Cardiac fibroblast (primary cell): ENCODE measurements around the gene STMN3.

Experiments used
- DNase-seq, 2 donors: peaks; one replicate each; pipeline versions ENCODE4 v3.0.0 to v3.0.0-alpha.2; 2010; ENCODE audit warnings: low read depth in 2 of 2
- H3K4me3 ChIP-seq, 2 donors: replicated peaks in 1 of 2; 1 replicate in 1 of 2; 2 replicates in 1 of 2; pipeline ENCODE4 v1.5.1; 2011; ENCODE audit warnings: low read depth in 2 of 2, low read length in 2 of 2, mild to moderate bottlenecking in 2 of 2, moderate library complexity in 1 of 2
- TF ChIP-seq, protein P1 (sequence below): IDR thresholded peaks from one replicate; pipeline ENCODE4 v1.5.1; 2011; ENCODE audit warnings: low read depth, mild to moderate bottlenecking, low read length, inconsistent platforms

Gene STMN3

DNA sequence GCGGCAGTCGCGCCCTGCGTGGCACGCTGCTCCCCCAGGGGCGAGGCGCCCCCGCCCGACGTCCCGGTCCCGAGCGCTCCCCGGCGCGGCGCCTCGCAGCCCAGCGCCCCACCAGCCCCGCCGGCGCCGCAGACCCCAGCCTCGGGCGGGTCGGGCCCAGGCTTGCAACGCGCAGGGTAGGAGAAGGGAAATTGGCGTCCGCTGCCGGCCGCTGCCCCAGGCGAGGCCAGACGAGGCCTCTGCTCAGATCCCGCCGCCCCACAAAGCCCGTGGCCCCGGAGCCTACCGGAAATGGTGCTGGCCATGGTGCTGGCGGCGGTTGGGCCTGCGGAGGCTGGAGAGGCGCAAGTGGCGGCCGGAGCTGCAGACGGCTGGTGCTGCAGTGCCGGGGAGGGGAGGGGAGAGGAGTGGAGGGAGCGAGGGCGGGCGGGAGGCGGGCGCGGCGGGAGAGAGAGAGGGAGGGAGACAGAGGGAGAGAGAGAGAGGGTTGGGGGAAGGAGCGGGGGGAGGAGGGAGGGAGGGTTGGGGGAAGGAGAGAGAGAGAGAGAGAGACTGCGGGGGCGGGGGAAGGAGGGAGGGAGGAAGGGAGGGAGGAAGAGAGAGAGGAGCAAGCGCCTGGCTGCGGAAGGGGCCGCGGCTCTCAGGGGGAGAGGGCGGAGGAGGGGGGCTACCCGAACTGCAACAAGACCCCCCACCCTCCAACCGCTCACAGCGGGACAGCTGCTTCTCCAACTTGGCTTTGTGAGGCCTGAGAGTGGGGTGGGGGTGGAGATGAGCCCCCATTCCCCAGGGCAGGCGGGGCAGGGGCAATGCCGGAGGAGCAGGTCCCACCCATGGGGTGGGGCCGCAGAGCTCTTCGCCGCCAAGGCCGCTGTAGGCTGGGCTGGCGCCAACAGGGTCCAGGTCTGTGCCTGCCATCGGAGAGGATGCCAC, at the start of gene STMN3:
STMN3 (minus strand) TSS at position 384 of the 933 bp plus-strand sequence; CDS start at position 305, 79 bp downstream.
- peak; percentile 82 to 97 for DNase-seq

DNA sequence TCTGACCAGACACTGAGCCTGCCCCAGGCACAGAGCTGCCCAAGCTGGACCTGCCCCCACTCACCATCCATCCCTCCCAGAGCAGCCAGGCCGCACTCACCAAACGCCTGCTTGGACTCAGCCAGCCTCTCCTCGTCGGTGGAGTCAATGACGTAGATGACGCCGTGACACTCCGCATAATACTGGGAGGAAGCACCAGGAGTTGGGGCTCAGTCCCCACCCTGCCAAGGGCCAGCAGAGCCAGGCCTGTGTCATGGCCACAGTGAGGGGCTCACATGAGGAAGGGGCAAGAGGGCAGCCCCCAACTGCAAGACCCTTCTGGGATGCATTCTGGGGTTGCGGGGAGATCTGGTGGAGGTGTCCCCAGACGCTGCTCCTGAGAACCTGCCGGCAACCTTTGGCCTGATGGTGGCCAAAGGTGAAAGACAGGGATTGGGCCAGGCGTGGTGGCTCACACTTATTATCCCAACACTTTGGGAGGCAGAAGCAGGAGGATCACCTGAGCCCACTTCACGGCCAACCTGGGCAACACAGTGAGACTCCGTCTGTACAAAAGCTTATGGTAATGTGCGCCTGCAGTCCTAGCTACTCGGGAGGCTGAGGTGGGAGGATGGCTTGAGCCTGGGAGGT, 48.9 kb upstream of the STMN3 start:
- DNase-seq: no peak
- TF ChIP-seq, protein P1, sequence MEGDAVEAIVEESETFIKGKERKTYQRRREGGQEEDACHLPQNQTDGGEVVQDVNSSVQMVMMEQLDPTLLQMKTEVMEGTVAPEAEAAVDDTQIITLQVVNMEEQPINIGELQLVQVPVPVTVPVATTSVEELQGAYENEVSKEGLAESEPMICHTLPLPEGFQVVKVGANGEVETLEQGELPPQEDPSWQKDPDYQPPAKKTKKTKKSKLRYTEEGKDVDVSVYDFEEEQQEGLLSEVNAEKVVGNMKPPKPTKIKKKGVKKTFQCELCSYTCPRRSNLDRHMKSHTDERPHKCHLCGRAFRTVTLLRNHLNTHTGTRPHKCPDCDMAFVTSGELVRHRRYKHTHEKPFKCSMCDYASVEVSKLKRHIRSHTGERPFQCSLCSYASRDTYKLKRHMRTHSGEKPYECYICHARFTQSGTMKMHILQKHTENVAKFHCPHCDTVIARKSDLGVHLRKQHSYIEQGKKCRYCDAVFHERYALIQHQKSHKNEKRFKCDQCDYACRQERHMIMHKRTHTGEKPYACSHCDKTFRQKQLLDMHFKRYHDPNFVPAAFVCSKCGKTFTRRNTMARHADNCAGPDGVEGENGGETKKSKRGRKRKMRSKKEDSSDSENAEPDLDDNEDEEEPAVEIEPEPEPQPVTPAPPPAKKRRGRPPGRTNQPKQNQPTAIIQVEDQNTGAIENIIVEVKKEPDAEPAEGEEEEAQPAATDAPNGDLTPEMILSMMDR: no peak
- H3K4me3 ChIP-seq: no peak overlapping the region

More for the DNA sequence above, at the start of gene STMN3:
- TF ChIP-seq, protein P1: no peak
- peak within 1 kb of the TSS; percentile 58 for H3K4me3 ChIP-seq

GRCh38 chr20:63701329-63702035, 48.3 kb upstream of the STMN3 start:
- H3K4me3 ChIP-seq: no peak overlapping the region
- DNase-seq: no peak
- TF ChIP-seq, protein P1: no peak

GRCh38 chr20:63701051-63701328, 47.8 kb upstream of the STMN3 start:
- no peak for DNase-seq
- no peak overlapping the region for H3K4me3 ChIP-seq
- TF ChIP-seq, protein P1: no peak

DNA sequence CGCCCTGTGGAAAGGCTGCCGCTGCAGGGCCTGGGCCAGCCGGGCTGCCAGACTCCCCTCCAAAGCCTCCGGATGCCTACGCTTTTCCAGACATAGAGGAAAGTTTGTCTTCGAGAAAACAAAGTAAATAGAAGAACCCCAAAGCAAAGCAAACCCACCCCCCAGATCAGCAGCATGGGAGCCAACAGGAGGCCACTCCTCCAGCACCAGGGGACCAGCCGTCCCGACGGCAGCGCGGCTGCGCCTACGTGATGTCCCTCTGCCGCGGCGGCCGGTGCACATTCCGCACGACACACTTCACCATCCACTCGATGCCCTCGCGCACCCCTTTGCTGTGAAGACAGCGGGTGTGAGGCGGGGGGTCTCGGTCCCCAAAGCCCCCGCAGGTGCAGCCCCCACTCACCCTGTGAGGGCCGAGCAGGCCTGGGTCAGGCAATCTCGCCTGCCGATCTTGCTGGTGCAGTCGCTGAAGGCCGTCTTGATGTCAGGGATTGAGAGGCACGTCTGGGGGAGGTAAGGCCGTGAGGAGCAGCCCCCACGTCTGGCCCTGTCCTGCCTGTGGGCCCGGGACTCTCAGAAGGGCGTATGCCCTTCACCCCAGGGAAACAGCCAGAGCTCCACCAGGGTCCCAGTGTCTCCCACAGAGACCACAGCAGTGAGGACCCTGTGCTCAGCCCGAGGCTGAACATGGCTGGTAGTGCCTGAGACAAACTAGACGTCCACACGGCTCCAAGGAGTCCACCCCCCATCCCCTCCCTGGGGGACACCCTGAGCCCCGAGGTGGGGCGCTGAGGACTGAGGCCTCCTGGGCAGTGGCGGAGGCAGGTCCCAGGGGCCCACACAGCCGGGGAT, 47.2 kb upstream of the STMN3 start:
- no peak for DNase-seq
- TF ChIP-seq, protein P1: no peak
- no peak overlapping the region for H3K4me3 ChIP-seq
